Neural cell (in vitro differentiated cells): Measurements from ENCODE around the gene PRDX6. TPM values are rescaled to one million over a fixed set of nuclear protein-coding genes. Genes with fewer than 3 reads are reported as not detected.

ENCODE experiments used
- H2AFZ ChIP-seq: fragments of 200-600, 300-800 bp; sonication (generic), shearing (Covaris generic); 2 replicates; pipeline ENCODE4 v1.6.0; 2014; ENCODE audit warnings: low read depth, mild to moderate bottlenecking, antibody characterized with exemption, low read length, moderate library complexity
- H3F3A ChIP-seq: fragments of 200-600 bp; shearing (Covaris generic); 2 replicates; pipeline ENCODE4 v1.6.1; 2016; ENCODE audit warnings: mild to moderate bottlenecking, moderate library complexity, mixed read lengths, antibody characterized with exemption, low read length; ENCODE audit not compliant: insufficient read depth, poor library complexity, severe bottlenecking
- H3K27ac ChIP-seq: fragments of 200-600, 300-800 bp; sonication (generic), shearing (Covaris generic); 2 replicates; pipeline ENCODE4 v1.5.1; 2014; ENCODE audit warnings: mild to moderate bottlenecking, low read length, moderate library complexity
- H3K27me3 ChIP-seq: fragments of 300-800, 200-600 bp; sonication (generic), shearing (Covaris generic); 2 replicates; pipeline ENCODE4 v1.6.0; 2014; ENCODE audit warnings: mild to moderate bottlenecking, low read depth, low read length, moderate library complexity; ENCODE audit not compliant: insufficient read depth
- H3K36me3 ChIP-seq: fragments of 300-800, 200-600 bp; sonication (generic), shearing (Covaris generic); 2 replicates; pipeline ENCODE4 v1.5.1; 2014; ENCODE audit warnings: mild to moderate bottlenecking, antibody characterized with exemption, low read length, moderate library complexity; ENCODE audit not compliant: insufficient read depth
- H3K4me2 ChIP-seq: fragments of 300-800, 200-600 bp; sonication (generic), shearing (Covaris generic); 2 replicates; pipeline ENCODE4 v1.6.0; 2014; ENCODE audit warnings: mild to moderate bottlenecking, low read length
- H3K4me3 ChIP-seq: fragments of 300-800, 200-600 bp; sonication (generic), shearing (Covaris generic); 2 replicates; pipeline ENCODE4 v1.5.1; 2014; ENCODE audit warnings: mild to moderate bottlenecking, low read length, moderate library complexity
- H3K79me2 ChIP-seq: fragments of 200-600 bp; shearing (Covaris generic); replicated peaks from 2 replicates; pipeline ENCODE4 v1.6.0; 2014; ENCODE audit warnings: mild to moderate bottlenecking, low read length, moderate library complexity; ENCODE audit not compliant: insufficient read depth
- H3K9ac ChIP-seq: fragments of 300-800, 200-600 bp; sonication (generic), shearing (Covaris generic); 2 replicates; pipeline ENCODE4 v1.6.1; 2016; ENCODE audit warnings: mild to moderate bottlenecking, low read length, mixed read lengths
- H3K9me2 ChIP-seq: fragments of 200-600 bp; shearing (Covaris generic); 2 replicates; pipeline ENCODE4 v1.6.1; 2016; ENCODE audit warnings: mild to moderate bottlenecking, low read length, mixed read lengths; ENCODE audit not compliant: insufficient read depth
- H3K9me3 ChIP-seq: fragments of 200-600, 300-800 bp; sonication (generic), shearing (Covaris generic); 2 replicates; pipeline ENCODE4 v1.6.1; 2016; ENCODE audit warnings: mild to moderate bottlenecking, mixed run types, low read length, moderate library complexity, mixed read lengths
- H4K20me1 ChIP-seq: fragments of 200-600 bp; shearing (Covaris generic); 2 replicates; pipeline ENCODE4 v1.6.1; 2016; ENCODE audit warnings: mild to moderate bottlenecking, mixed run types; ENCODE audit not compliant: insufficient read depth
- EP300 ChIP-seq: fragments of 450-650 bp; conservative IDR thresholded peaks from 2 replicates; pipeline ENCODE4 v1.6.1; 2014; ENCODE audit warnings: antibody characterized with exemption, mild to moderate bottlenecking, moderate library complexity; ENCODE audit not compliant: poor library complexity, severe bottlenecking
- EZH2 ChIP-seq: fragments of 200-600, 300-800 bp; shearing (Covaris generic), sonication (generic); IDR thresholded peaks from 2 replicates; pipeline ENCODE4 v1.6.1; 2014; ENCODE audit warnings: antibody characterized with exemption, low read length, borderline replicate concordance, mild to moderate bottlenecking; ENCODE audit not compliant: insufficient read depth, poor library complexity, severe bottlenecking
- MXI1 ChIP-seq: fragments of 450-650 bp; conservative IDR thresholded peaks from 2 replicates; pipeline ENCODE4 v1.6.1; 2014; ENCODE audit warnings: antibody characterized with exemption, mild to moderate bottlenecking; ENCODE audit not compliant: poor library complexity, severe bottlenecking
- POLR2AphosphoS5 ChIP-seq: IDR thresholded peaks from 2 replicates; pipeline ENCODE4 v1.6.1; 2012
- RAD21 ChIP-seq: fragments of 450-650 bp; conservative IDR thresholded peaks from 2 replicates; pipeline ENCODE4 v1.6.1; 2014; ENCODE audit warnings: antibody characterized with exemption, mild to moderate bottlenecking, moderate library complexity
- SMC3 ChIP-seq: fragments of 450-650 bp; conservative IDR thresholded peaks from 2 replicates; pipeline ENCODE4 v1.6.1; 2014; ENCODE audit warnings: antibody characterized with exemption, mild to moderate bottlenecking, moderate library complexity; ENCODE audit not compliant: poor library complexity
- TAF1 ChIP-seq: IDR thresholded peaks from 2 replicates; pipeline ENCODE4 v1.6.1; 2012; ENCODE audit warnings: low read depth
- polyA plus RNA-seq: library from polyadenylated mRNA; depleted of rRNA; stranded (reverse); fragments of >200 nt; gene quantifications from 2 replicates; pipeline ENCODE4 v1.2.3, GENCODE V29; 2014
- TF ChIP-seq, protein P1 (sequence below): fragments of 450-650 bp; IDR thresholded peaks from 2 replicates; pipeline ENCODE4 v1.5.1; 2014; ENCODE audit warnings: antibody characterized with exemption, mild to moderate bottlenecking, moderate library complexity; ENCODE audit not compliant: poor library complexity, severe bottlenecking
- TF ChIP-seq, protein P2 (sequence below): IDR thresholded peaks from 2 replicates; pipeline ENCODE4 v1.6.1; 2012; ENCODE audit warnings: borderline replicate concordance

The PRDX6 gene
- polyA plus RNA-seq, 1 donor from 2014 or later: 118 TPM

DNA sequence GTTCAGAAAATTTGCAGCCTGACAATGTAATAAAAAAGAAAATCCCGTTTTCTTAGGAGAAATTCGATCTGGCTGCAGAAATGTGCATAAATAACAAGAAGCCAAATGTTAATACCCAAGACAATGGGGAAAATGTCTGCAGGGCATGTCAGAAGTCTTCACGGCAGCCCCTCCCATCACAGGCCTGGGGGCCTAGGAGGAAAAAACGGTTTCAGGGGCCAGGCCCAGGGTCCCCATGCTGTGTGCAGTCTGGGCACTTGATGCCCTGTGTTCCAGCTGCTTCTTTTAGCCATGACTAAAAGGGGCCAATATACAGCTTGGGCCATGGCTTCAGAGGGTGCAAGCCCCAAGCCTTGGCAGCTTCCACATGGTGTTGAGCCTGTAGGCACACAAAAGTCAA is 6.5 kb upstream of the PRDX6 start:
- H4K20me1 ChIP-seq: no peaks in the 10 kb centered on the region
- H3K4me2 ChIP-seq: no peak overlapping the region
- TF ChIP-seq, protein P1, sequence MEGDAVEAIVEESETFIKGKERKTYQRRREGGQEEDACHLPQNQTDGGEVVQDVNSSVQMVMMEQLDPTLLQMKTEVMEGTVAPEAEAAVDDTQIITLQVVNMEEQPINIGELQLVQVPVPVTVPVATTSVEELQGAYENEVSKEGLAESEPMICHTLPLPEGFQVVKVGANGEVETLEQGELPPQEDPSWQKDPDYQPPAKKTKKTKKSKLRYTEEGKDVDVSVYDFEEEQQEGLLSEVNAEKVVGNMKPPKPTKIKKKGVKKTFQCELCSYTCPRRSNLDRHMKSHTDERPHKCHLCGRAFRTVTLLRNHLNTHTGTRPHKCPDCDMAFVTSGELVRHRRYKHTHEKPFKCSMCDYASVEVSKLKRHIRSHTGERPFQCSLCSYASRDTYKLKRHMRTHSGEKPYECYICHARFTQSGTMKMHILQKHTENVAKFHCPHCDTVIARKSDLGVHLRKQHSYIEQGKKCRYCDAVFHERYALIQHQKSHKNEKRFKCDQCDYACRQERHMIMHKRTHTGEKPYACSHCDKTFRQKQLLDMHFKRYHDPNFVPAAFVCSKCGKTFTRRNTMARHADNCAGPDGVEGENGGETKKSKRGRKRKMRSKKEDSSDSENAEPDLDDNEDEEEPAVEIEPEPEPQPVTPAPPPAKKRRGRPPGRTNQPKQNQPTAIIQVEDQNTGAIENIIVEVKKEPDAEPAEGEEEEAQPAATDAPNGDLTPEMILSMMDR: no peak
- TF ChIP-seq RAD21: no peak
- TF ChIP-seq, protein P2, sequence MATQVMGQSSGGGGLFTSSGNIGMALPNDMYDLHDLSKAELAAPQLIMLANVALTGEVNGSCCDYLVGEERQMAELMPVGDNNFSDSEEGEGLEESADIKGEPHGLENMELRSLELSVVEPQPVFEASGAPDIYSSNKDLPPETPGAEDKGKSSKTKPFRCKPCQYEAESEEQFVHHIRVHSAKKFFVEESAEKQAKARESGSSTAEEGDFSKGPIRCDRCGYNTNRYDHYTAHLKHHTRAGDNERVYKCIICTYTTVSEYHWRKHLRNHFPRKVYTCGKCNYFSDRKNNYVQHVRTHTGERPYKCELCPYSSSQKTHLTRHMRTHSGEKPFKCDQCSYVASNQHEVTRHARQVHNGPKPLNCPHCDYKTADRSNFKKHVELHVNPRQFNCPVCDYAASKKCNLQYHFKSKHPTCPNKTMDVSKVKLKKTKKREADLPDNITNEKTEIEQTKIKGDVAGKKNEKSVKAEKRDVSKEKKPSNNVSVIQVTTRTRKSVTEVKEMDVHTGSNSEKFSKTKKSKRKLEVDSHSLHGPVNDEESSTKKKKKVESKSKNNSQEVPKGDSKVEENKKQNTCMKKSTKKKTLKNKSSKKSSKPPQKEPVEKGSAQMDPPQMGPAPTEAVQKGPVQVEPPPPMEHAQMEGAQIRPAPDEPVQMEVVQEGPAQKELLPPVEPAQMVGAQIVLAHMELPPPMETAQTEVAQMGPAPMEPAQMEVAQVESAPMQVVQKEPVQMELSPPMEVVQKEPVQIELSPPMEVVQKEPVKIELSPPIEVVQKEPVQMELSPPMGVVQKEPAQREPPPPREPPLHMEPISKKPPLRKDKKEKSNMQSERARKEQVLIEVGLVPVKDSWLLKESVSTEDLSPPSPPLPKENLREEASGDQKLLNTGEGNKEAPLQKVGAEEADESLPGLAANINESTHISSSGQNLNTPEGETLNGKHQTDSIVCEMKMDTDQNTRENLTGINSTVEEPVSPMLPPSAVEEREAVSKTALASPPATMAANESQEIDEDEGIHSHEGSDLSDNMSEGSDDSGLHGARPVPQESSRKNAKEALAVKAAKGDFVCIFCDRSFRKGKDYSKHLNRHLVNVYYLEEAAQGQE: no peak
- no peak for TF ChIP-seq SMC3
- no peak for TF ChIP-seq TAF1
- no peak for TF ChIP-seq POLR2AphosphoS5
- H3F3A ChIP-seq: no peaks in the 10 kb centered on the region
- no peaks in the 10 kb centered on the region for H3K27me3 ChIP-seq
- no peak overlapping the region for H3K4me3 ChIP-seq
- H3K36me3 ChIP-seq: no peaks in the 10 kb centered on the region
- H3K27ac ChIP-seq: no peak overlapping the region
- no peak overlapping the region for H2AFZ ChIP-seq
- no peaks in the 10 kb centered on the region for H3K79me2 ChIP-seq
- H3K9me2 ChIP-seq: no peaks in the 10 kb centered on the region
- no peaks in the 10 kb centered on the region for H3K9me3 ChIP-seq
- no peak overlapping the region for H3K9ac ChIP-seq

DNA sequence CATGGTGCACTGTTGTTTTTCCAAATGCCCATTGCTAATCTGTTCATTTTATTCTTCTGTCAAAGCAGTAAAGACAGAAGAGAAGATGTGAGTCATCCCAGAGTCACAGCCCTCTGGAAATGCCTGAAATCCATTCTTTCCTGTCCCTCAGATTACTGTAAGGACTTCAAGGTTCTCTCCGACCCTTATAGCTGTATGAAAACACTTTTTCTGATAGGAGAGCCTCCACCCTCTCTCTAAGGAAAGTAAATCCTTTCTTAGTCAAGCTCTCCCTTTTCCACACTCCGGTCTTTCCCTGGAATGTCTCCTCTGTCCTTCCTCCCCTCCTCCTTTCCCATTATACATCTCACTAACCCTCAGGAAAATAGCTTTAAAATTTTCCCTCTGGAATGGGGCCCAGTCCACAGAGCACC is 3.5 kb upstream of the PRDX6 start:
- Histone ChIP-seq H2AFZ (no peak overlapping the region), H3K79me2 (peaks cover 8% of the 10 kb centered on the region), H3K36me3 (no peaks in the 10 kb centered on the region), H3K27ac (no peak overlapping the region), H3K9me2 (no peaks in the 10 kb centered on the region), H3F3A (no peaks in the 10 kb centered on the region), H4K20me1 (no peaks in the 10 kb centered on the region), H3K4me3 (no peak overlapping the region), H3K9ac (no peak overlapping the region), H3K9me3 (no peaks in the 10 kb centered on the region), H3K4me2 (no peak overlapping the region), H3K27me3 (no peaks in the 10 kb centered on the region)
- TF ChIP-seq, protein P1: no peak
- TF ChIP-seq EP300 (no peak), MXI1 (no peak), SMC3 (no peak), RAD21 (no peak), POLR2AphosphoS5 (no peak), EZH2 (no peak), TAF1 (no peak)
- TF ChIP-seq, protein P2: no peak
